Measurements from ENCODE around the gene MARK3. TPM values are rescaled to one million over a fixed set of nuclear protein-coding genes. Genes with fewer than 3 reads are reported as not detected.
"Not testable (repeated sequence)": the region's sequence is repeated elsewhere in the genome, so short reads cannot be mapped to it uniquely, and the experiment has no call there.

The MARK3 gene
- total RNA-seq, 1 donor: 79.5 TPM

DNA sequence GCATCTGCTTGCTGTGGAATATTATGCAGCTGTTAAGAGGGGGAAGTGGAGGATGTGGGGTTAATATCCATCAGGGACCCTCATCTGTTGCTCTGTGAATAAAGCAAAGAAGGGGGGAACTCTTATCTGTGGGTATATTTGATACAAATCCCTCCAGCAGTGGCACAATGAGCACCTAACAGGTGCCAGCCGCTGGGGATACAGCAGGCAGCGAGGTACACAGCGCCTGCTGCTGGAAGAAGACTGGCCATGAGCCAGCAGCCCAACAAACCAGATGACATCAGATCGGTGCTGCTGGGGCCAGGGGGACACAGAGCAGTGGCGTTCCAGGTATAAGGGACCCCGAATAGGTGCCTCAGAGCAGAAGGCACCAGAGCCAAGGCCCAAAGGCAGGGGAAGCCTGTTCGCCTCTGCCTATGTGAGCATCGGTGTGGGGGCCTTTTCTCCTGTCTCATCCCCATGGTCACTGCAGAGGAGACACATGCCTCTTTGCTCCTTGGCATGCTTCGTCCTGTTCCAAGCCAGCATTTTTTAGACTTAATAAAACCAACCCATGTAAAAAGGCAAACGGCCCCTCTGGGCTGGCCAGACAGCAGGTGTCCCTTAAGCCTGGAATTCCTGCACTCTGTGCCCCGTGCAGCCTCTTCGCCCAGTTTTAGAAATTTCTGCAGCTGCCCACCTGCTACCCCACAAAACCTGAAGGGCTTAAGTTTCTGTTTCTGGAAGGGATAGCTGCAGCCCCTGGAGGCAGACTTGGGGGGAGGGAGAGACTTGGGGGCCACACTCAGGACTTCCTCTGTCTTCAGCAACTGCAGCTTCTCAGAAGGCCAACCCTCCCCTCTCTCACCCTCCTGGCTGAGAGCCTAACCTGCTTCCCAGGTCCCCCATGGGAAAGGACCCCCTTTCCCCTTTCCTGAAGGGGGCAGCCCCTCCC is 139.1 kb downstream of the MARK3 start:
- TF ChIP-seq, protein P1, sequence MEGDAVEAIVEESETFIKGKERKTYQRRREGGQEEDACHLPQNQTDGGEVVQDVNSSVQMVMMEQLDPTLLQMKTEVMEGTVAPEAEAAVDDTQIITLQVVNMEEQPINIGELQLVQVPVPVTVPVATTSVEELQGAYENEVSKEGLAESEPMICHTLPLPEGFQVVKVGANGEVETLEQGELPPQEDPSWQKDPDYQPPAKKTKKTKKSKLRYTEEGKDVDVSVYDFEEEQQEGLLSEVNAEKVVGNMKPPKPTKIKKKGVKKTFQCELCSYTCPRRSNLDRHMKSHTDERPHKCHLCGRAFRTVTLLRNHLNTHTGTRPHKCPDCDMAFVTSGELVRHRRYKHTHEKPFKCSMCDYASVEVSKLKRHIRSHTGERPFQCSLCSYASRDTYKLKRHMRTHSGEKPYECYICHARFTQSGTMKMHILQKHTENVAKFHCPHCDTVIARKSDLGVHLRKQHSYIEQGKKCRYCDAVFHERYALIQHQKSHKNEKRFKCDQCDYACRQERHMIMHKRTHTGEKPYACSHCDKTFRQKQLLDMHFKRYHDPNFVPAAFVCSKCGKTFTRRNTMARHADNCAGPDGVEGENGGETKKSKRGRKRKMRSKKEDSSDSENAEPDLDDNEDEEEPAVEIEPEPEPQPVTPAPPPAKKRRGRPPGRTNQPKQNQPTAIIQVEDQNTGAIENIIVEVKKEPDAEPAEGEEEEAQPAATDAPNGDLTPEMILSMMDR (IDR thresholded peaks at IDR 0.05; ENCODE audit: insufficient read depth, low read length): no peak
- H3K4me3 ChIP-seq (ENCODE audit: low read depth, low read length): no peak overlapping the region
- no peak for DNase-seq (ENCODE audit: low read depth)

DNA sequence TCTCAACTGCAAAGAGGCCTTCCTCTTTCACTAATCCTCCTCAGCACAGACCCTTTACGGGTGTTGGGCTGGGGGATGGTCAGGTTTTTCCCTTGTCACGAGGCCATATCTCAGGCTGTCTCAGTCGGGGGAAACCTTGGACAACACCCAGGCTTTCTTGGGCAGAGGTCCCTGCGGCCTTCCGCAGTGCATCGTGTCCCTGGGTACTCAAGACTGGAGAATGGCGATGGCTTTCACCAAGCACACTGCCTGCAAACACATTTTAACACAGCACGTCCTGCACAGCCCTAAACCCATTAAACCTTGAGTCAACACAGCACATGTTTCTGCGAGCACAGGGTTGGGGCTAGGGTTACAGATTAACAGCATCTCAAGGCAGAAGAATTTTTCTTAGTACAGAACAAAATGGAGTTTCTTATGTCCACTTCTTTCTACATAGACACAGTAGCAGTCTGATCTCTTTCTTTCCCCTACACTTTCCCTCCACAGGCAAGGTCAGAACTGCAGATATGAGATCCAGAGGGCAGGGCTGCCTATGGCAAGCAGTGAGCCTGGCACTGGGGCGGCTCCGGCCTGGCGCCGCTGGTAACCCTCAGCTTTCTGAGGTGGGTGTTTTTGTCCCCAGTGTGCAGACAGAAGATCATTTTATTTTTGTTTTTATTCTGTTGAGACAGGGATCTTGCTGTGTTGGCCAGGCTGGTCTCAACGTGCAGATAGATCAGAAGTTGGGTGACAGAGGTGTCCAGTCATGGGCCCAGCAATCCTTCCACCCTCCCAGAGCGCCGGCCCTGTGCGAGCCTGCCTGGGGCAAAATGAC is 140.4 kb downstream of the MARK3 start:
- H3K4me3 ChIP-seq (ENCODE audit: low read depth, low read length); DNase-seq (ENCODE audit: low read depth): not testable (repeated sequence)

DNA sequence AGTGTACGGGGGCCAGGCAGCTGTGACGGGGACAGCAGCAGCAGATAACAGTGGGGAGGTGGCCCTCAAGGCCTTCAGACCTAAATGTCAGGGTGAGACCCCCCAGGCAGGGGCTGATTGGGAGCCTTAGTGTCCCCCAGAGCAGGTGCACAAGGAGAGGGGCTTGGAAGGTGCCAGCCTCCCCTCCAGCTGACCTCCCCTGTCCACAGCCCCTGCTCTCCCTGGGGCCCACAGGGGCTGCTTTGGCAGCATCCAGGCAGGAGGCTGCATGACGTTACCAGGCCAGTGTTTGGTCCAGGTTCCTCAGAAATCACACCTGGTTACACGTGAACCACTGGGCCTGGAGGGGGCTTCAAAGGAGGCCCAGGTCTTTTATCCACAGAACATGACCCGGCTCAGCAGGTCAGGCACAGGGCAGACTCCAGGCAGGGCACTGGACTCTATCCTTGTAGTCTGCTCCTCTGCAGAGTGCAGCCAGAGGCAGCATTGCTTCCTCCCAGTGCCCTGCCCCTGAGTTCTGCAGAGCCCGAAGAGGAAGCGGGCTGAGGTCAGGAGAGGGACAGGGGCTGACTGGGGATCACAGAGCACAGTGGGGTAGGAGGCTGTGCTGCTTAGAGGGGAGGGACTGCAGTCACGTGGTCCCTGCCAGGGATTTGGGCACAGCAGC is 141.2 kb downstream of the MARK3 start:
- DNase-seq (ENCODE audit: low read depth): no peak
- TF ChIP-seq, protein P1 (IDR thresholded peaks at IDR 0.05; ENCODE audit: insufficient read depth, low read length): no peak
- H3K4me3 ChIP-seq (ENCODE audit: low read depth, low read length): no peak overlapping the region

DNA sequence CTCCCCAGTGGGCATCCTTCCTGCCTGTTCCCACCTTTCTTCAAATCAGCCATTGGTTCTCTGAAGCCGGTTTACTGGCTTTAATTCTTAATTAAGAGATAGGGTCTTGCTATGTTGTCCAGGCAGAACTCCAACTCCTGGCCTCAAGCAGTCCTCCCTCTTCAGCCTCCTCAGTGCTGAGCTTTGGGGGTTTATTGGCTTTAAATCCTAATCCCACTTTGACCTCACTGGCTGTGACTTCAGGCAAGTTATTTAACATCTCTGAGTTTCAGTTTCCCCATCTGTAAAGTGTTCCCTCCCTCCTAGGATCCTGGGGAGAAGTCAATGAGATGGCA is 141.7 kb downstream of the MARK3 start:
- TF ChIP-seq, protein P1 (IDR thresholded peaks at IDR 0.05; ENCODE audit: insufficient read depth, low read length): no peak
- no peak for DNase-seq (ENCODE audit: low read depth)
- H3K4me3 ChIP-seq (ENCODE audit: low read depth, low read length): no peak overlapping the region

DNA sequence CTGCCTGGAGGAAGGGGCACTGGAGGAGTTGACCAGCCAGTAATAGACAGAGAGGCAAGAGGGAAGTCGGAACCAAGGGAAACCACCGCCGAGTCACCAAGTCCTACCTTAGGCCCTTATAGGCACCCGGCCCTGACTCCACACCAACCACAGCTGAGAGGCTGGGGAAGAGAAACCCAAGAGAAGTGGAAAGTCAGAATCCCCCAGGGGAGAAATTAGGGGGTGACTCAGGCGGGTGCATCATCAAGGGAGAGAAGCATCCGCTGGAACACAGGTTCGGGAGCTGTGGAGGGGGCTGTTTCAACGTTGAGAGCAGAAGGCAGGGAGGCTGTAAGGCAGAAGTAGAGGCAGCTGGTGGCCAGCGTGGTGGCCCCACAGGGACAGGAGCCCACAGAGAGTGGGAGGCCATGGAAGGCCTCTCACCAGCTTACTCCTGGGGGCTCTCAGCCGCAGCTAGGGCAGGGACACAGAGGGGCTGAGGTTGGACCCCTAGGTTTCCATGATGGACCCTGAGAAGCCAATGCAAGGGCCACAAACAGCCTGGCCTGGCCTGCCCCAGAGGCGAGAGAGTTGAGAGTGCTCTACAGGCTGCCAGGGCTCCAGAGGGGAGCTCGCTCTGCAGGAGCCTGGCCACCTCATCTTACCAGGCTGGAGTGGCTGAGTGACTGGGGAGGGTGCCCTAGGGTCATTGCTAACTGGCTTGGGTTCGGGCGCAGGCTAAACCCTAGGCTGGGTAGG is 142.4 kb downstream of the MARK3 start:
- peak; percentile 34 for DNase-seq (ENCODE audit: low read depth)
- no peak overlapping the region for H3K4me3 ChIP-seq (ENCODE audit: low read depth, low read length)
- TF ChIP-seq, protein P1 (IDR thresholded peaks at IDR 0.05; ENCODE audit: insufficient read depth, low read length): no peak

DNA sequence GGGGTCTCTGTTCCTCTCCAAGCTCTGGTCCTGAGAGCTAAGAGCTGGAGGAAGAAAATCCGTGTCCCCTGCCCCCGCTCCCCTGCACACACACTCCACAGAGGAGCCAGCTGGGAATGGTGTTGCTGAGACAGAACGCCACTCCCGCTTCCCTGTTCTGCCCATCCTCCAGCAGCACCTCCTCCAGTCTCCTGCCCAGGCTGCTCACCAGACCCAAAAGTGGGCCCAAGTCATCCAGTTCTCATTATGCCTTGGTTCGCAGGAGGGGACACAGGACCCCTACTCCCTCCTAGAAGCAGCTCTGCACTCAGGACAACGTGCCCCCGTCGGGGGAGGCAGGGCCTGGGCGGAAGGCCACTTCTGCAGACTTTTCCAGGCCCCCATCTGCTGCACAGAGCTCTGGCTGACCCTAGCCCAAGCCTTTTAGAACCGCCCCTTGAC is 143.0 kb downstream of the MARK3 start:
- DNase-seq (ENCODE audit: low read depth): peak; percentile 27
- H3K4me3 ChIP-seq (ENCODE audit: low read depth, low read length): peak overlapping the region; percentile 63
- TF ChIP-seq, protein P1 (IDR thresholded peaks at IDR 0.05; ENCODE audit: insufficient read depth, low read length): no peak
